Ramos (cell line): ENCODE measurements around the gene GP9.

ENCODE experiments used
- in situ Hi-C: fragments of 300-500 bp; cut with MboI; formaldehyde crosslinking; loops from one replicate; pipeline ENCODE4 v1.14.3; 2022; ENCODE audit warnings: low sequenced_read_pairs; ENCODE audit not compliant: unreplicated experiment

Gene GP9

GRCh38 chr3:129046037-129046731 lies 14.4 kb upstream of the GP9 start:
- in situ Hi-C loops, result no loop called here

DNA sequence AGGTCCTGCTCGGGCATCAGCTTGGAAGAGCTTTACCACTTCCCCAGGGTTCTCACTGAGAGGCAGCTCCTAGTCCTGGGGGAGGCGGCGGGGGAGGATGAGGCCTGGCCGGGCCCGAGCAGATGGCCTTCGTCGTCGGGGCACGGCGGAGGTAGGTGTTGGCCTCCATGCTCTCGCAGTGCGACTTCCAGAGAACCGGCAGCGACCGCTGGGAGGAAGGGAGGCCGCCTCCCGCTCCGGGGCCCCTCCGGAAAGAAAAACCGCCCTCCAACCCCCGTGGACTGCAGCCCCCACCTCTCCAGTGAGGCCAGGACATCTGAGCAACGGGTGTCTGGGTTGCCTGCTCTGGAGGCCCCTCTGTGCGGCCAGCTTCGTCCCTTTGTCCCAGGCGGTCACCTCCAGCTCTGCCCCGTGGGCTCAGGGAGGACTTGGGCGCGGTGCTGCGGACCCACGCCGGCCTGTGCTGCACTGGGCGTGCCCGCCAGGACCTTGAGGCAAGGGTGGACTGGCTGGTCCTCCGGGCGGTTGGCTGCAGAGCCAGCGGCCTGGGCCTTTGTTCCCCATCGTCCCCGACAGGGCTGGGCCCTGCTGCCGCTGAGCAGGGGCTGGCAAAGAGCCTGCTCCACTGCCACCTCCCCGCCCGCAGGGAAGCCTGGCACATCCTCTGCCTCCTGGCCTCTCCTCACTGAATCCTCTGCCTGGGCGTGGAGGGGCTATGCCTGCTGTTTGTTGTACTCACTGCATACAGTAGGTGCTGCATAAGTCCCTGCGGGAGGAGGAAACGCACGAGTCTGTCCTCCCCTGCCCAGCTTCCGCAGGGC lies 13.6 kb upstream of the GP9 start:
- in situ Hi-C loops, result no loop called here

- in situ Hi-C loops, result no loop called here
Measured at GRCh38 chr3:129047553-129047839, 13.1 kb upstream of the GP9 start.

- in situ Hi-C loops, result loop anchor here (10.0 kb wide), 1 partner anchor 194 kb away; the partner anchor contains the start of gene COPG1
Measured at GRCh38 chr3:129050556-129051295, 9.9 kb upstream of the GP9 start.

- in situ Hi-C loops, result loop anchor here (10.0 kb wide), 1 partner anchor 193 kb away; the partner anchor contains the start of gene COPG1
Measured at GRCh38 chr3:129051871-129052340, 8.7 kb upstream of the GP9 start.

DNA sequence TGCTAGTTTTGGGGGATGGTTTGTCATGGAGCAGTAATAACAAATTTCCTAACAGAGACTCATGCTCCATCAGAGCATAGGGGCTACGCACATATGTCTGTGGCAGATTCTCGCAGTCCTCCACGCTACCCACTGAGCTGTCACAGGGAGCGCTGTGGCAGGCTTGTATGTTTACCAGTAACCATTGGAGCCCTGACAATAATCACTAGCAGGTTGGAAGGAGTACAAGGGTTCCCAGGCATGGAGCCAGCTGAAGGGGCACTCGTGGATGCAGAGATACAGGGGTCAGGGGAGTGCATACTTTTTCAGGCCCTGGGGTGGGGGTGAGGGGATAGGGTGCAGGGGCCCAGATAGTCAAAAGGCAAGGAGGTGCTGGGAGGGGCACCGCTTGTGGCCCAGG lies 7.9 kb upstream of the GP9 start:
- in situ Hi-C loops, result loop anchor here (10.0 kb wide), 1 partner anchor 192 kb away; the partner anchor contains the start of gene COPG1

DNA sequence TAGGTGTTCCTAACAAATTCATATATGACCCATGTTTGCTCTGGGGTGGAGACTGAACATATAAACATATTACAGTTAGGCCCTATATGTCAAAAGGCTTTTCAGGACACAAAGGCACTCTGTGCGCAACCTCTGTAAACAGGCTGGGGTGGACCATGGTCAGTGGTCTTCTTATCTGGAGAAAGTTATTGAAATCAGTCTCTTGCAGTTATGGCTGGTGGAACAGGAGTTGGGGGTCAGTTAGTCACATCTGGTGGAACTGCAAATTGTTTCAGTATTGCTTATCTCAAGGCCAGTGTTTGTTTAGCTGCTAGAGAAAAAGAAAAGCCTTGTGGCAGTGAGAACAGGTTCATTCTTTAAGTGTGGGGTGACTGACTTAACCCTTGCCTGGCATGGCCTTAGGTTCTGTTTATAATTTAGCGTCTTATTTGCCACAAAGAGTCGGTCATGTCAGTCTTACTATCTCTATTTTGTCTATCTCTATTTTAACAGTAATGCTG lies 5.9 kb upstream of the GP9 start:
- in situ Hi-C loops, result loop anchor here (10.0 kb wide), 1 partner anchor 190 kb away; the partner anchor contains the start of gene COPG1

- in situ Hi-C loops, result loop anchor here (10.0 kb wide), 1 partner anchor 188 kb away; the partner anchor contains the start of gene COPG1
Measured at GRCh38 chr3:129056451-129057173, 4.0 kb upstream of the GP9 start.

GRCh38 chr3:129057249-129057648 lies 3.3 kb upstream of the GP9 start:
- in situ Hi-C loops, result loop anchor here (10.0 kb wide), 1 partner anchor 188 kb away; the partner anchor contains the start of gene COPG1

DNA sequence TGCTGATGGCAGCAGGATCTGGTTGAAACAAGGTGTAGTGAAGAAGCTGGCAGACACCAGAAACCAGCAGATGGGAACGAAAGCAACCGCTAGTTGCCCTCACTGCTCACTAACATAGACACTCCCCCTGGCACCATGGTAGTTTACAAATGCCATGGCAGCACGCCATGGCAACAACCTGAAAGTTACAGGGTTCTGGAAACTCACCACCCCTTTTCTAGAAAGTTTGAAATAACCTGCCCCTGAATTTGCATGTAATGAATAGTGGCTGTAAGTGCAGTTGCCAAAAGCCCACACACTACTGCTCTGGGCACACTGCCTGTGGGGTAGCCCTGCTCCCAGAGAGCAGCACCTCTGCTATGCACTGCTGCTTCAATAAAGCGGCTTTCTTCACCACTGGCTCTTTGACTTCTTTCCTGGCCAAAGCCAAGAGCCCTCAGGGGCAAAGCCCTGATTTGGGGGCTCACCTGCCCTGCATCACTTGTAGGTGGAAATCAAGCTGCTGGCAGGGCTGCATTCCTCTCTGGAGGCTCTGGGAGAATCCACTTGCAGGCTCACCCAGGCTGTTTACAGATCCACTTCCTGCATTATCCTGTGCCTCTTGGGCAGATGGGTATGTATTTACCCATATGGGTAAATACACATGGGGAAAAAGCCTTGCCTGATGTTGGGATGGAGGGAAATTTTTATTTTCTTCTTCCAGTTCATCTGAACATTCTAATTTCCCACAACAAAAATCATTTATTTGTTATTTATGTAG lies 2.0 kb upstream of the GP9 start:
- in situ Hi-C loops, result loop anchor here (10.0 kb wide), 1 partner anchor 186 kb away; the partner anchor contains the start of gene COPG1

DNA sequence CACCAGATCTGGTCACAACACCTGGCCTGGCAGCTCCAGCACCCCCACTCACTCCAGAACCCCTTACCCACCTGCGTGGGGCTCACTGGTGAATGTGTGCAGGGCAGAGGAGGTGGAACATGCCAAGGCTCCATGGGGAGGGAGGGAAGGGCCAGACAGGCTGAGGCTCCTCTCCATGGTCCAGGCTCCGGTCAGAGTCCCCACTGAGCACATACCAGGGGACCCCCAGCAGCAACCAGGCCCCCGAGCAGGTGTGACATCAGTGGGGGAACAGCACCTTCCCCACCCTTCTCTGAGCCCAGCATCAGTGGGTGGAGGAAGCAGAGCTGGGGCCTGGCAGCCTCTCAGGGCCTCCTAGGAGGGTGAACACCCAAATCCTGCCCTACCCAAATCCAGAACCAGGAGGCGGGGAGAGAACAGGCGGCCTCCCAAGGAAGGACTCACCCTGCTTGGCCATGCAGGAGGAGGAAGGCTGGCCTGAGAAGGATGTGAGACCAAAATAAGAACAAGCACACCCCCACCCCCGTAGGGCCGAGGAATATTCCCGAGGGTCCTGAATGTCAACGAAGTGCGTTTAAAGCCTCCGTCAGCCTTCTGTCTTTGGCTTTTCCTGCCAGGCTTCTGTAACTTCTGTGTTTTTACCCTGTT lies 1.1 kb upstream of the GP9 start:
- in situ Hi-C loops, result loop anchor here (10.0 kb wide), 1 partner anchor 185 kb away; the partner anchor contains the start of gene COPG1

DNA sequence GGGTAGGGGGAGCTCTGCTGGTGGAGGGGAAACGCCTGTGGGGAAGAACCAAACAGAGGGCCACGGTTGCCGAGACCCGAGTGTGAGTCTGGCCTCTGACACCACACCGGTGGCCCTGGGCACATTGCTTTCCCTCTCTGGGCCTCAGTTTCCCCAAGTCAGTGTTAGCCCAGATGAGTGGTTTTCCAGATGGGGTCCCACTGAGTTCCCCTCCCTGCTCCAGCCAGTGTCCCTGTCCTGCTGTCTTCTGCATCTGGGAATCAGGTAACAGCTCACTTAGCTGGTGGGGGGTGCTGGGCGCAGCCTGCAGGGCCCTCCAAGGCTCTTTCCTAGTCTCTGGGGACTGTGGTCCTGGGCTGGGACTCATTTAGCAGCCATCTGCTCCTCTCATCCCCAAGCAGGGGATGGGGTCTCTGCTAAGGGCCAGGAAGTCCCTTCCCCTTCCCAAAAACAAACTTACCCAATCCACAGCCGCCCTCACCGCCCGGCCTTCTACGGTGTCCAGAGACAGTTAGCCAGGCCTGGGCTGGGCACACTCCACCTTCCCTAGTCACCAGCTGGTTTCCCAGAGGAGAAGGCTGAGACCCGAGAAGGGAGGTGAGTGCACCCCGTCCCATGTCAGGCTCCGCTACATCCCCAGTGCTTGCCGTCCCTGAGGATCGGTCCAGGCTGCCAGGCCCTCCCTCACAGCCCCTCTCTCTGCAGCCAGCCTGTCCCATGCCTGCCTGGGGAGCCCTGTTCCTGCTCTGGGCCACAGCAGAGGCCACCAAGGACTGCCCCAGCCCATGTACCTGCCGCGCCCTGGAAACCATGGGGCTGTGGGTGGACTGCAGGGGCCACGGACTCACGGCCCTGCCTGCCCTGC lies 676 bp downstream of the GP9 start:
- in situ Hi-C loops, result no loop called here

GRCh38 chr3:129061888-129062834 lies 1.6 kb downstream of the GP9 start:
- in situ Hi-C loops, result no loop called here

DNA sequence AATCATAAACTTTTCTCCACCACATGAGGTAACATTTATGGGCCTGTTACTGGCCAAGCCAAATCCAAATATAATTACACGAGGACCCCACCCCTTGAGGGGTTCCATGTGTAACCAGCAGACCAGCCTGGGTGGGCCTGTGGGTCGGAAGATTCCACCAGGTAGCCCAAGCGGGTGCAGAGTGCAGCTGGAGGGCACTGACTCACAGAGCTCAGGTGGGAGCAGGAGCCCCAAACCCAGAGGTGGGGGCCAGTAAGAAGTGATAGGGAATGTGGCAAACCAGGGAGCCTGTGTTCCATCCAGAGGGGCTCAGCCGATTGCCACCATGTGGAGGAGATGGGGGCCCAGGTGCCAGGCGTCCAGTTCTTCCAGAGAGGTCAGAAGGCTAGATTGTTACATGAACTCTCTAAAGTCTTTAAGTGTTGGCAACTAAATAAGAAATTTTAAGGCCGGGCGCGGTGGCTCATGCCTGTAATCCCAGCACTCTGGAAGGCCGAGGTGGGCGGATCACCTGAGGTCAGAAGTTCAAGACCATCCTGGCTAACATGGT lies 2.6 kb downstream of the GP9 start:
- in situ Hi-C loops, result no loop called here

DNA sequence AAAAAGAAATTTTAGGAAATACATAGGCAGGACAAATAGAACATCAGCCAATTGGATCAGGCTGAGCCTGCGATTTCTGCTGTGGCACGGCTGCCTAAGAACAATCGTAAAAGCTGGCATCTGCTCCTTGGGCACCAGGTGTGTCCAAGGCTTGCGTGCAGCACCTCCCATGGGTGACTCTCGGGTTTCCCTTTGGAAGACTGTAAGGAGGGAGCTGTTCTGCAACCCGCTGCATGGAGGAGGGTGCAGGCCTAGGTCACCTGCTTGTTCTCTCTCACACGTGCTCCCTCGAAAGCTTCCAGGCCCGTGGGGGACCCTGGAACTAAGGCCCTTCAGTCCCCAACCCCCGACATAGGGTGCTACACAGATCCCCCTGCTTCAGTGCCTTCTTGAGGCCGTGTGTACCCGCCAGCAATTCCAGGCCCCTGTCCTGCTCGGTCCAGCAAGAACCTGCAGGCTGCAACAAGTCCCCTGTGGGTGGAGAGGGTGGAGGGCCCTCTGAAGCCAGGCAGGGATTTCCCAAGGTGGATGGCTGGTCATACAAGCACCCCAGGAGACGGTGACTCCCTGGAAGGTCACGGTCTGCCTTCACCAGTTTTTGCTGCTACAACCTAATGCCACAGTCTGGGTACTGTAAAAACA lies 3.4 kb downstream of the GP9 start:
- in situ Hi-C loops, result no loop called here
